C1 segment of cervical spinal cord (tissue), 14 donors: ENCODE results near the gene INPP4A.

ENCODE experiments used
- DNase-seq, 14 donors: peaks; one replicate each; lab custom pipeline; 2025; lab: John Stamatoyannopoulos, UW

The INPP4A gene

GRCh38 chr2:98460573-98461497 is 16.2 kb downstream of the INPP4A start:
- DNase-seq, result no peak

DNA sequence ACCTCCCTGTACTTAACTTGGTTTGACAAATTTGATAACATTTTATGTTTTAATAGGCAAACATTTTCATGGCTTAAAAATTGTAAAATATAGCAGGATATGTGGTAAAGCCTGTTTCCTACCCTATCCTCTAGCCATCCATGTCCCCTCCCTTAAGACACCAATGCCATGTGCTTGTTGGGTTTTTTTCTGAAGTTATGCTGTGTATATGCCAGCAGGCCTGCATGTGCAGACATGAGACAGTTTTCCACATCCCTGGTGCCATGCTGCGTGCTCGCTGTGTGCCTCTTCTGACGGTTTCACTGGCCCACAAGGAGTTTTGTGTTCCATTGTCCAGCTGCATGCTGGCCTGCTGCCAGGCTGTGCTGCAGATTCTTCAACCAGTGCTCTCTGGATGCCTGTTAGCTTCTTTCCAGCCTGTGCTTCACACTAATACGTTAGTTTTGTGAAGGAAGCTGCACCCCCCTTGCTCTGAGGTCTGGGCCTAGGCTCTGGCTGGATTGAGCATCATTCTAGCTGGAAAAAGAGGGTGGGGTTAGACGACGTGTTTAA is 16.9 kb downstream of the INPP4A start:
- DNase-seq, result peak in 6 of 14 donors; percentile 15 to 48 (median 38)

DNA sequence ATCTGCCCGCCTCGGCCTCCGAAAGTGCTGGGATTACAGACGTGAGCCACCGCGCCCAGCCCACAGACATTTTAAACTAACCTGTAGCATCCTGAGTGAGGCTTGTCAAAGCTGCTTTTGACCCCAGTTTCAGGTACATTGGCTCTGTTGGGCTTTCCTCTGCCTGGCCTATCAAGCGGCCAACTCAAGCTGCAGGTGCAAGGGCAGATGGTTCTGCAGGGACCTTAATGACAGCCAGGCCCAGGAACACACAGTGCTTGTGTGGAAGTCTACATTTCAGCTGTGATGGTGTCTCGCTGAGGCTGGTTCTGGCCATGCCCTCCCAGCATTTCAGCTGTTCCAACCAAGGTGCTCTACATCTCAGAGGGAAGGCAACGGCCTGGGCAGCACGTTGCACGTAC is 18.4 kb downstream of the INPP4A start:
- peak in 1 of 14 donors; percentile 85 for DNase-seq

GRCh38 chr2:98463551-98463971 is 18.9 kb downstream of the INPP4A start:
- no peak for DNase-seq

DNA sequence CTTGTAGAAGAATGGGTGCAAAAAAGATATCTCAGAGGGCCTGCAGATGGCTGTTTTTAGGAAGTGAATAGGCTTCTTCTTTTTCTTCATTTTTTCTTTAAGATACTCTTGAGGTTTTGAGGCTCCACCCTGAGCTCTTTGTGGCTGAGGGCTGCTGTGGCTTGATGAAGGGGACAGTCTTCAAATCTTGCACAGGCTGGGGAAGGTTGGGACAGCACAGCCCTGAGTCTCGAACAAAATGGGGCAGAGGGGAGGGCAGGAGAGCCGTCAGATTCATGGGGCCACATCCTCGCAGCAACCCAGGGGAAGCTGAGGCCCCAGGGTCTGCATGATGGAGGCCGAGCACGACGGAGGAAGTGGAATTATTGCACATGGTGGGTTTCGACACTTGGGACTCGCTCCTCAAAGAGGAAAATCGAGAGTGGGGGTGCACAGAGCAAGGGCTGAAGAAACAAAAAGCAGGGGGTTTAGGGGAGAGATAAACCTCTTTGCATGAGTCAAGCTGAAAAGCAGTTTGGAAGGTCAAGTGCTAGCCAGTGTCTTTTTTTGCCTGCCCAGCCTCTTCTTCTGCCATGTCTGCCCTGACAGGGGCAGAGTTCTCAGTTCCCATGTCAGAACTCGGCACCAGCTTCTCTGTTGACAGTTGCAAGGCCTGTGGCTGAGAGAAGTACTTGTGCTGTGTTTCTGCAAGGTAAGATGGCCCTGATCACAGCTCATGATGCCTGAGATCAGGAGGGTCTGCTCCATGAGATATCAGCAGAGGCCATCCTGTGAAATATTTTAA is 19.5 kb downstream of the INPP4A start:
- peak in 1 of 14 donors; percentile 33 for DNase-seq

DNA sequence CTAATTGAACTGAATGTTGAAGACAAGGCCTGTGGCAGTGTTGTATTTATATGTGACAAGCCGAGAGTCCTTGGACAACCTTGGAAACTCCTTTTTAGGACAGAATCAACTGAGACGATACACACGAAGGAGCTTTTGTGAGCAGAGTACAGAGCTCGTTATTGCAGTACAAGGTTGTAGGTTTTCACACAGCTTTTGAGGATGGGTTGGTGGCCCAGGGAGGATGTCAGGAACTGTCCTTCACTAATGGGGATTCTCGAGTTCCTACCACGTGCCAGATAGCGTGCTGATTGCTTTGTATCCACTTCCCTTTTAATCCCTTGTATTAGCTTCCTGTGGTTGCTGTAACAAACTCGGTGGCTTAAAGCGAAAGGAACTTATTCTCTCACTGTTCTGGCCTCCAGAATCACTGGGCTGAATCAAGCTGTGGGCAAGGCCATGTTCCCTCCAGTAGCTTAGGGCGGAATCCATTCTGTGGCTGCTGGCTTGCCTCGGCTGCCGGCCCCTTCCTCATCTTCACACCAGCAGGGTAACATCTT is 20.2 kb downstream of the INPP4A start:
- peak in 1 of 14 donors; percentile 33 for DNase-seq

DNA sequence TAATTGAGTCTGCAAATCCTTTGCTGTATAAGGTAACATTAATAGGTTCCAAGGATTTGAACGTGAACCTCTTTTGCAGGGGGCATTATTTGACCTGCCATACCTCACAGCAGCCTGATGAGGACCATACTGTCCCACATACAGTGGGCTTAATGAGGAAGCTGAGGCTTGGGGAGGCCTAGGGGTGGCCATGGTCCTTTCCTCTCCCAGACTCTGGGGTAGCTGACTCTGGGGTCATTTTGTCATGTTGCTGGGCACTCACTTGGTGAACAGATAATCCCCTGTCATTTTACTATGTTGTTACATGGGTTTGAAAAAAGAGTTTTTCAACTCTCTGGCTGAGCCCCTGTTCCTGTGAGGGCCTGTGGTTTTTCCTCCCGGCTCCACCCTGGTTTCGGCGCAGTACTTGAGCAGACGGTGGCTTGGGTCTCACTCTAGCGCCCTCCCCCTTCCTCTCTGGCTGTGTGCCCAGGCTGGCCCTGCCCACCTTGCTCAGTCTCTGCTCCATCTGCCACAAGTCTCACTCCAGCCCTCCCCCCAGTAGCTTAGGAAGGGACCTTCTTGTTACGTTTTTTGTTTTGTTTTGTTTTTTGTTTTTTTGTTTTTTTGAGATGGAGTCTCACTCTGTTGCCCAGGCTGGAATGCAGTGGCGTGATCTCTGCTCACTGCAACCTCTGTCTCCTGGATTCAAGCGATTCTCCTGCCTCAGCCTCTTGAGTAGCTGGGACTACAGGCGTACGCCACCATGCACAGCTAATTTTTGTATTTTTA is 21.0 kb downstream of the INPP4A start:
- peak in 5 of 14 donors; percentile 19 to 83 (median 30) for DNase-seq

- DNase-seq, result no peak
Measured at GRCh38 chr2:98467082-98467536, 22.5 kb downstream of the INPP4A start.

GRCh38 chr2:98467652-98468051 is 23.0 kb downstream of the INPP4A start:
- DNase-seq, result no peak

DNA sequence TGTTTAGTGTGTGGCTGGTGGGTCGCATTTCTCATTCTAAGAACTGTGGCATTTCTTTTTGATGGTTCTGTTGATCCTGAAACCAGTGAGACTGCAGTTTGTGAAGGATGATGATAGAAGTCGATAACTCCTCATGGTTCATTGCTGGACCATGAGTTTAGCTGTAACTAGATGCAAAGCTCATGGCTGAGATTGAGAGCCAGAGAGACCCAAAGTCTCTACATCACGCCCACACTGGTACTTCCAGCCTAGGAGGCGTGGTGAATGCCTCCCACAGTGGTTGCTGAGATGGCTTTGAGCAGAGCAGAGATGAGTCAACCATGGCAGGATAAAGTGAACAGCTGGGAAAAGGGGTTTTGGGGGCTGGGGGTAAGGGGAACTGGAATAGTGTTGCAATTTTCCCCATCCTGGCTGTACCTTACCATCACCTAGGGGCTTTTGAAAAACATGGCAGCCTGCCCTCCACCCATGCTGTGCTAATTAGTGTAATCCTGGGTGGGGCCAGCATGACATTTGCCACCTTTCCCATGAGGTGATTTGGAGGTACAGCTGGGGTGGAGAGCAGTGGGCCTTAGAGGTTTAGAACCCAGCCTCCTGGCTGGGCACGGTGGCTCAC is 24.1 kb downstream of the INPP4A start:
- no peak for DNase-seq

- DNase-seq, result no peak
Measured at GRCh38 chr2:98469862-98470544, 25.3 kb downstream of the INPP4A start.

- DNase-seq, result no peak
Measured at GRCh38 chr2:98470851-98471255, 26.2 kb downstream of the INPP4A start.

DNA sequence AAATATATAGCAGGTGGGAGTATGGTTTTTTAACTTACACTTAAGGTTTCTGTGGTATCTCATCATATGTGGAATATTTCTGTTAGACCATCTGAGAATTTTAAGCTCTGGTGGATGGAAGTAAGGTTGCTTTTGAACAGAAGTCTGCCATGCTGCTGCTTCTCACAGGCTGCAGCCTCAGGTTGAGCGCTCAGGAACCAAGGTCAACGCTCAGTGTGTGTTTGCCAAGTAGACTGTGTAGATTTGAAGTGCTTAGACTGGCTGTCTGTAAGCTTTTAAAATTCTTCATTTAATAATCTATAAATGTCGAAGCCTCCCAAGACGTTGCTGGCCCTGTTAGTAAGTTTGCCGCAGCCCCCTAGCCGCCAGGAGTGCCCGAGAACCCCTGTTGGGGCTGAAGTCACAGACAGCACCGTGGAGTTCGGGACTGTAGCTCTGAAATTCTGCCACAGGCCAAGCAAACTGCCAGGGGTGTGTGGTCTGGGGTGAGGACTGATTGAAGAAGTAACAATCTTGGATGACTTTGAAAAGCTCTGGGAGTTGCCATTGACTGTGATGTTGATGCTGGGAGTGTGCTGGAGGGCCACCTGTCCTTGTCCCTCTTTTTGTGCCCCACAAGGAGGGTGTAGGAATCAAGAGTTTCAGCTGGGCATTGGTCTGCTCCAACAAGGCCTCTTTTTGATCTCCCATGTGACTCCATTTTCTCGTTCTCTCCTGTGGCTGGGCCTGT is 26.9 kb downstream of the INPP4A start:
- DNase-seq, result no peak

GRCh38 chr2:98472132-98472650 is 27.5 kb downstream of the INPP4A start:
- no peak for DNase-seq

DNA sequence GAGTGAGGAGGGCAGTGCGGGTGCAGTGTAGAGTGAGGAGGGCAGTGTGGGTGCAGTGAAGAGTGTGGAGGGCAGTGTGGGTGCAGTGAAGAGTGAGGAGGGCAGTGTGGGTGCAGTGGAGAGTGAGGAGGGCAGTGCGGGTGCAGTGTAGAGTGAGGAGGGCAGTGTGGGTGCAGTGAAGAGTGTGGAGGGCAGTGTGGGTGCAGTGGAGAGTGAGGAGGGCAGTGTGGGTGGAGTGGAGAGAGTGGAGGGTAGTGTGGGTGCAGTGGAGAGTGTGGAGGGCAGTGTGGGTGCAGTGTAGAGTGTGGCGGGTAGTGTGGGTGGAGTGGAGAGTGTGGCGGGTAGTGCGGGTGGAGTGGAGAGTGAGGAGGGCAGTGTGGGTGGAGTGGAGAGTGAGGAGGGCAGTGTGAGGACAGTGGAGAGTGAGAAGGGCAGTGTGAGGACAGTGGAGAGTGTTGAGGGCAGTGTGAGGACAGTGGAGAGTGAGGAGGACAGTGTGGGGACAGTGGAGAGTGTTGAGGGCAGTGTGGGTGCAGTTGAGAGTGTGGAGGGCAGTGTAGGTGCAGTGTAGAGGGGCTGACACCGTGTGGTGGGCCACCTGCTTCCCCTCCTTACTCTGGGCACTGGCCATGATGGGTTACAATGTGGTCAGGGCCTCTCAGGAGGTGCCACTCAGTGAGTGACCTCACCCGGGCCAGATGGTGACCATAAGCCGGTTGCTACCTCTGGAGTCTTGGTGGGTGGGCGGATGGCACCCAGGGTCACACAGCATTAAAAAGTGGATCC is 28.5 kb downstream of the INPP4A start:
- DNase-seq, result no peak

DNA sequence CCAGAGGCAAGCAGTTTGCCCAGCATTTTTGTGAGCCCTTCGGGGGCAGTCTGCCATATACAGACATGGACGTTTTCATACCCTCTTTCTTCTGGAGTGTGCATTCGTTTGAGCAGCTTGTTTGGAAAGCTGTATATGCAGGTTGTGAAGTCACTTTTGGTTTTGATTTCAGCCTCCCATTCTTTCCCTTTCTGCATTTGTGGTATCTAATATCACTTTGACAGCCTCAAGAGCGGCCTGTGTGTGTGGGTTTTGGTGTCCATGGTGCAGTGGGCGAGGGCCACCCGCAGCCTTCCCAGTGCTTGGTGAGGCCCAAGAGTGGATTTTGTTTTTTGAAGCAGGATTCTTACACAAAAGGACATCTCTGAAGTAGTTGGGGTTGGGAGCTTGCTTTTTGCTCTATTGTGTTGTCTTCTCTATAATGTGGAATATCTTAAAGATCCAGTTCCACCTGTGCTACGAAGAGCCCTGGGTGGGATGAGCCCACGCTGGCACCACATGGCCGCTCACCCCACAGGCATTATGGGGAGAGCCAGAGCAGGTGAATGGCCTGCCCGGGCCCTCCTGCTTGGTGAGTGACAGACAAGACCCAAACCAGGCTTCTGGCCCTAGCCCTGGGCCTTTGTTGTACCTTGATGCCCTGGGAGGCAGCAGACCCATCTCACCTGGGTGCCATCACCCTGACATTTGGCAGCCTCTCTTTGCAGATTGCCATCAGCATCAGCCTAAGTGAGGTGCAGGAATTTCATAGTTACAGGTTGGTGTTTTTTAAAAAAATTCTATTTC is 29.5 kb downstream of the INPP4A start:
- no peak for DNase-seq

DNA sequence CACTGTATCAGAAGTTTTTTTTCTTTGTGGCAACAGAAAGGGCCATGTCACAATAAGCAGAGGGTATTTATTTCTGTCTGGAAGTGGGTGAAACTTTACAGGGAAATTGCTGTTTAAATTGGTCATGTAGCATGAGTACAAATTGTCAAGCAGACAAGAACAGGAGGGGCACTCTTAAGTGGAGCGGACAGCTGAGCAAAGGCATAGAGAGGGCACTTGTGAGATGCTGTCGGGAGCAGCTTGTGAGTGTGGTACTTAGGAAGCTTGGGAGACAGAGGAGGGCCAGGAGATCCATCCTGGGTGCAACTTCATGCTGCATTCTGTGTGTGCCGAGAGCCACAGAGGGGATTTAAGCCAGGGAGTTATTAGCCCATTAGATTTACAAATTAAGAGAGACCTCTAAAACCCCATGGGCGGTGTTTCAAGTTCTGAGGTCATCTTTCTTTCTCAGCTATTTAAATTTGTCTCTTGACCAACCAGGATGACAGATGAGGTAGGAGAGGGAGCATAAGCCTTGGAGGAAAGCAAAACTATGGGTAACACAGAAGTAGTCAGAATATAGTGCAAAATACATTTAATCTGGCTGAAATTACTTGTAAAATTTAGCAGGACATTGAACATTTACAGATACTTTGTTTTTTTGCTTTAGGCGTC is 30.4 kb downstream of the INPP4A start:
- no peak for DNase-seq
